Measurements from ENCODE around the gene TBC1D14.
"Not testable (repeated sequence)": the region's sequence is repeated elsewhere in the genome, so short reads cannot be mapped to it uniquely, and the experiment has no call there.

TBC1D14 gene

DNA sequence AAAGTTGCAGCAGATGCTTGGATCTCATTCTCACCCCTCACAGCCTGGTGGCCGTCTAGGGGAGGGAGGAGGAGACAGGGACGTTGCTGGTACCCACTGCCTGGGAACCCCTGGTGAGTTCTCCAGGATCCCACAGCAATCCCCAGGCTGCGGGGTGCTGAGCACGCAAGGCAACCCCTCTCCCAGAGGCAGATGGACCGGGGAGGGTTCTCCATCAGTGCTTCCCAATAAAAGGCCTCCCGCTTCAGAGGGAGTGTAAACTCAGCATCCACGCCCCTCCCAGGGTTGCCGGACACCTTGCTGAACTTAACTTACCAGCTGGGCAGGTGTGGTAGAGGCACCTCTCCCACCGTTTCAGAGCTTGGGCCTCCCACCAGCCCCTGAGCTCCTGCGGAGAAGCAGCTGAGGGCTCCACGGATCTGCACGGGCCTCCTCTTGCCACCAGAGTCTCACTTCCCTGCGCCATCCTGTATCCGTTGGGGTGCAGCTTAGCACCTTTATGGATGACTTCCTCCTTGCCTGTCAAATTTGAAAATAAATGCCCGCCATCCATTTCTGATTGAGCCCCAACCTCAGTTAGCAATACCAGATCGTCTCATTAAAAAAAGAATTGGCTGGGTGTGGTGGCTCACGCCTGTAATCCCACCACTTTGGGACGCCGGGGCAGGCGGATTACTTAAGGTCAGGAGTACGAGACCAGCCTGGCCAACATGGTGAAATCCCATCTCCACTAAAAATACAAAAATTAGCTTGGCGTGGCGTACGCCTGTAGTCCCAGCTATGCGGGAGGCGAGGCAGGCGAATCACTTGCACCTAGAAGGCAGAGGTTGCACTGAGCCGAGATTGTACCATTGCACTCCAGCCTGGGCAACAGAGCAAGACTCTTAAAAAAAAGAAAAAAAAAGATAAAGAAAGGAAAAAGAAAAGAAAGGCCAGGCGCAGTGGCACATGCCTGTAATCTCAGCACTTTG lies 14.8 kb upstream of the TBC1D14 start:
- Mint-ChIP-seq H3K9me3 (no peaks in the 10 kb centered on the region), H3K4me1 (peaks cover 42% of the 10 kb centered on the region), H3K27me3 (no peaks in the 10 kb centered on the region), H3K27ac (no peak overlapping the region), H3K4me3 (no peak overlapping the region), H3K36me3 (ENCODE audit: low read depth) (peaks cover 5% of the 10 kb centered on the region)
- ATAC-seq (no peak), DNase-seq (no peak)

DNA sequence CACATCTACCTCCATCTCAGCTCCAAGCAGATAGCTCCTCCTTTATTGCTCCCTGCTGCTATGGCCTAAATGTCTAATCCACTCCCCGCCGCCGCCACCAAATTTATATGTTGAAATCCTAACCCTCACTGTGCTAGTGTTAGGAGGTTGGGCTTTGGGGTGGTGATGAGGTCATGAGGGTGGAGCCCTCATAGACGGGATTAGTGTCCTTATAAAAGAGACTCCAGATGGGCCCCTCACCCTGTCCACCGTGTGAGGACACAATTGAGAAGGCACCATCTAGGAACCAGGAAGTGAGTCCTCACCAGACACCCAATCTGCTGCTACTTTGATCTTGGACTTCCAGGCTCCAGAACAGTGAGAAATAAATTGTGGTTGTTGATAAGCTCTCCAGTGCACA lies 13.6 kb upstream of the TBC1D14 start:
- DNase-seq = no peak
- H3K4me1 Mint-ChIP-seq = peaks cover 40% of the 10 kb centered on the region
- H3K27me3 Mint-ChIP-seq = no peaks in the 10 kb centered on the region
- no peak for ATAC-seq
- H3K4me3 Mint-ChIP-seq = no peak overlapping the region
- H3K36me3 Mint-ChIP-seq (ENCODE audit: low read depth) = no peaks in the 10 kb centered on the region
- H3K27ac Mint-ChIP-seq = no peak overlapping the region
- H3K9me3 Mint-ChIP-seq = no peaks in the 10 kb centered on the region

DNA sequence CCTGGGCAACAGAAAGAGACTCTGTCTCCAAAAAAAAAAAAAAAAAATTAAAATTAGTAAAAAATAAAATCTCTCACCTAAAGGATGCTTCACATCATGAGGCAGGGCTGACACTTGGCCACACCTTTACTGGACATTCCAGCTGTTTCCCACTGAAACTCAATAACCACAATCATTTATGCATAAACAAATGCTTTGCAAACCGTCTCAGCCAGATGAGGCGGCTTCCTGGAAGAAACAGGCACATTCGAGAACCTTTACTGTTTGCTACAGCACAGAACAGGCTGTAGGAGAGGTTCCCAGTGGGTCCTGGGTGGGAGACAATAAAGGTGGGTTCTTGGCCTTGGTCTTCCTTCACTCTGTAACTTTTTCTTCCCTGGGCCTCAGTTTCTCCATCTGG lies 10.9 kb upstream of the TBC1D14 start:
- Mint-ChIP-seq H3K4me1 (peaks cover 20% of the 10 kb centered on the region), H3K27ac (peak overlapping the region; percentile 78), H3K36me3 (ENCODE audit: low read depth) (no peaks in the 10 kb centered on the region), H3K4me3 (peak overlapping the region; percentile 20), H3K9me3 (no peaks in the 10 kb centered on the region), H3K27me3 (no peaks in the 10 kb centered on the region)
- ATAC-seq (no peak), DNase-seq (no peak)

DNA sequence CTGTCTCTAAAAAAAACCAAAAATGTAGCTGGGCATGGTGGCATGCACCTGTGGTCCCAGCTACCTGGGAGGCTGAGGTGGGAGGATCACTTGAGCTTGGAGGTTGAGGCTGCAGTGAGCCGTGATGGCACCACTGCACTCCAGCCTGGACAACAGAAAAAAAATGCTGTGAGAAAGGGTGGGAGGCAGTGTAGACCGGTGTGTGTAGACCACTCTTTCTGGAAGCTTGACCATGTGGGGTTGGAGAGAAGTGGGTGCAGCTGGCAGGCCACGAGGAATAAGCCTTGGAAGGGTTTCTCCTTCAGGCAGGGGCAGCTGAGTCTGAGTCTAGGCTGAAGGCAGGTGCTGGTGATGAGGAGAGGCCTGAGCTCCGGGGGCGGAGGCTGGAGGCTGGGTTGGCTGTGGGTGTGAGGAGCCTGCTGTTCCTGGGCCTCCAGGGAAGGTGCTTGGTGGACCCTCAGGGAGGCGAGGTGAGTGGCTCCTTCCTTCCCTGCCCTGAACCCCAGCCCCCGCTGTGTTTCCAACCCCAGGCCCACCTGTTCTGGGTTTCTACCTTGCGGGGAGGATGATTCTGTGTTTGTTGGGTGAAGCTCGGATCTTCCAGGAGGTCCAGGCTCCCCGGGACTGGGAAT lies 9.3 kb upstream of the TBC1D14 start:
- H3K27ac Mint-ChIP-seq = no peak overlapping the region
- H3K4me1 Mint-ChIP-seq = peaks cover 22% of the 10 kb centered on the region
- H3K36me3 Mint-ChIP-seq (ENCODE audit: low read depth) = no peaks in the 10 kb centered on the region
- H3K4me3 Mint-ChIP-seq = no peak overlapping the region
- H3K27me3 Mint-ChIP-seq = no peaks in the 10 kb centered on the region
- DNase-seq = no peak
- H3K9me3 Mint-ChIP-seq = no peaks in the 10 kb centered on the region
- no peak for ATAC-seq

DNA sequence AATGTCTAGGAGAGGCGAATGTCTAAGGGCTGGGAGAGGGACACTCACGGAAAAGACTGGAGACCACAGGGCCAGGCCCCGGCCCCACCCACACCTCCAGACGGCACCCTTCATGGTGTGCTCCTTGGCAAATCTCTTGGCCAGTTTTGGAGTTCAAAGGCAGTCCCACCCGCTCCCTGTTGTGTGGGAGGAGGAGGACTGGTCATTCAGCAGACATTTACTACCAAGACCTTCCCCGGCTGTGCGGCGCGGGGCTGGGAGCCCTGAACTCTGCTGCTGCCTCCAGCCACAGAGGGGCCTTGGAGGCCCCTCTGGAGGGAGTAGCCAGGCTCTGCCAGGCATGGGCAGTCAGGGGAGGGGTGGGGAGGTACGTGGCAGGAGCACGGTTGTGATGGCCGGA lies 8.7 kb upstream of the TBC1D14 start:
- no peak overlapping the region for H3K27ac Mint-ChIP-seq

DNA sequence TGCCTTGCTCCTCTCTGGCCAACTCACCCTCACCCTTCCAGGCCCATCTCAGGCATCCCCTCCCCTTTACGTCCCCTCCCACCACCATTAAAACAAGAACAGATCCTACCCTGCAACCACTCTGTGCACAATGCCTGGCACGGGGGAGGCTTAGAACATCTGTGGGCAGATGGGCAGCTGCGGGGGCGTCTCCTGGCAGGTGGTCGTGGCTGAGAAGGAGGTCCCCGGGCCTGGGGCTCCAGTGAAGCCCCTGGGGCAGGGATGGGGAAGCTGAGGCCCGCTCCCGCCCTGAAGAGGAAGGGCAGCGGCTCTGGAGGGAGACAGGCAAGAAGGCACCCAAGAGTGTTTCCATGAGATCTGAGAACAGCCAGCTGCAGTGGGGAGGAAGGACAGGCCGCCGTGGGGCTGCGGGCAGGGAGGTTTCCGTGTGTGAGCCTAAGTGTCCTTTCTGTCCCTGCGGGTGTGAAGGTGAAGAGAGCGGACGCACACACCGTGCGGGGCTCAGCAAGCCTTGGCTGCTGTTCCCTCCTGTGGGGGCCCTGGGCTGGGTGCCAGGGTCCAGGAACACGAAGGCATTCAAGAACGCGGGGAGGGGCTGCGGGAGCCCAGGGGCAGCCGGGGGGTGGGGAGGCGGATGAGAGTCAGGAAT lies 7.8 kb upstream of the TBC1D14 start:
- Mint-ChIP-seq H3K4me1 (peaks cover 22% of the 10 kb centered on the region), H3K9me3 (no peaks in the 10 kb centered on the region), H3K27ac (no peak overlapping the region), H3K4me3 (no peak overlapping the region), H3K36me3 (ENCODE audit: low read depth) (no peaks in the 10 kb centered on the region), H3K27me3 (no peaks in the 10 kb centered on the region)
- ATAC-seq = no peak
- DNase-seq = no peak

More for the DNA sequence above, 8.7 kb upstream of the TBC1D14 start:
- Mint-ChIP-seq H3K4me3 (no peak overlapping the region), H3K4me1 (peaks cover 22% of the 10 kb centered on the region), H3K27me3 (no peaks in the 10 kb centered on the region), H3K9me3 (no peaks in the 10 kb centered on the region), H3K36me3 (ENCODE audit: low read depth) (no peaks in the 10 kb centered on the region)
- DNase-seq = no peak
- no peak for ATAC-seq

DNA sequence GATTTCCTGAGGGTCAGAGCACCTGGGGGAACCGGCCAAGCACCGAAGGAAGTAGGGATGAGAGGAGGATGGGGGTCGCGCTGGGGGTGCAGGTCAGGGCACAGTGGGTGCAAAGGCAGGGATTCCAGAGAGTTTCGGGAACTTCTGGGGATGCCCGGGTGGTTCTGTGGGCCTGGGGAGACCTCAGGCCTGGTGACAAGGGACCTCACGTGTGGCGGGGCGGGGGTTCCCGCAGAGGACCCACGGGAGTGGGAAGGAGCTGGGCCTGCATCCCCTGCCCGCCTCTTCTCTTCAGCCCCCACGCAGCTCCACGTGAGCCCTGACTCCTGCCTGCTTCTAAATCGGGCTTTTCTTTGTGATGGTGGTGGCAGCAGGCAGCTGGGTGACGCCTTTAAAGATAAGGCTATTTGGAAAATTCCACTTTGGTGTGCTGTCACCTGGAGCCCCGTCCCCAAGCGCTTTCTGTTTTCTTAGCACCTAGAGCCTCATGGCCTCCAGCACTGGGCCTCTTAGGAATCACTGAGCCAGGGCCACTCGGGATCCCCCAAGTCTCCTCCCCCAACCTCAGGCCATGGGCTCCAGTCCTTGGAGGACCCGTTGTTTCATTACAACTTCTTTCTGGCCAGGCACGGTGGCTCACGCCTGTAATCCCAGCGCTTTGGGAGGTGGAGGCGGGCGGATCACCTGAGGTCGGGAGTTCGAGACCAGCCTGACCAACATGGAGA lies 7.1 kb upstream of the TBC1D14 start:
- Mint-ChIP-seq H3K4me3 (no peak overlapping the region), H3K36me3 (ENCODE audit: low read depth) (no peaks in the 10 kb centered on the region), H3K27me3 (no peaks in the 10 kb centered on the region), H3K9me3 (no peaks in the 10 kb centered on the region), H3K4me1 (peaks cover 25% of the 10 kb centered on the region), H3K27ac (no peak overlapping the region)
- no peak for ATAC-seq
- DNase-seq = no peak

DNA sequence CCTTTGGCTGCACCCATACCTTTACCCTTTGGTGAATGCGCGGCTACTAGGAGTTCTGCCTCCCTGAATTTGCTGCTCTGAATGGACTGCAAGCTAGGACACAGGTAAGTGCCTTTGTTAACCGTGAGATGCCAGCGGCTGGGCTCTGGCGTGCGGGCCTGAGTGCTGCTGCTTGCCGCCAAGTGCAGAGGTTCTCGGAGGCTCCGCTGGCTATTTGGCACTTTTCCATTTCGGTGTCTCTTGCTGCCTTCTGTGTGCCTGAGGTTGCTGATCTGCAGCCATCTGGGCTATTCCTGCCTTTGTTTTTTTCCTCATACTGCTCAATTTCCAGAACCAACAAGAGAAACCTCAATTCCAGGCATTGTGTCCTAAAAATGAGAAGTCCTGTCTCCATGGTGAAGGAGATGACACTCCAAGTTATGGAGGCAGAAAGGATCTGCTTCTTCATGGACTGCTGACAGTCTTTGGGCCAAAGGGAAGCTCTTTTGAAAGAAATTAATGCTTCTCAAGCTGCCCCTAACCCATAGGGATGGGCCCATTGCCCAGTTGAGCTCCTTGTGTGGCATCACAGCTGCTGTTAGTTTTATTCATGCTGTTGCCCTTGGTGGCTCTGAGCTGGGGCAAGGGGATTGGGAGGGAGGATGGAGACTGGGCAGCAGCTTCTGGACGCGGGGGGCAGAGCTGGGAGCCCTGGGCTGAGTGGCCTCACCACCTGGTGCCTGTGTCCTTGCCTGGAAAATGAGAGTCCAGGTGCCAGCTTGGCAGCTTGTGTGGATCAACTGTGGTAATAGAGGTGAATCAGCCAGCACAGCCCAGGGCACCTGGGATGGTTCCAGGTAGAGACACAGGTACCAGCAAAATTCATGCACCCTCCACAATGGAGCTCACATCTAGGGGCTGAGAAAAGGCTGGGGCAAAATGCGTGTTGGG lies 3.8 kb upstream of the TBC1D14 start:
- Mint-ChIP-seq H3K27me3 (no peaks in the 10 kb centered on the region), H3K4me3 (no peak overlapping the region), H3K27ac (no peak overlapping the region), H3K9me3 (no peaks in the 10 kb centered on the region), H3K36me3 (ENCODE audit: low read depth) (no peaks in the 10 kb centered on the region), H3K4me1 (peaks cover 29% of the 10 kb centered on the region)
- ATAC-seq = no peak
- DNase-seq = no peak

DNA sequence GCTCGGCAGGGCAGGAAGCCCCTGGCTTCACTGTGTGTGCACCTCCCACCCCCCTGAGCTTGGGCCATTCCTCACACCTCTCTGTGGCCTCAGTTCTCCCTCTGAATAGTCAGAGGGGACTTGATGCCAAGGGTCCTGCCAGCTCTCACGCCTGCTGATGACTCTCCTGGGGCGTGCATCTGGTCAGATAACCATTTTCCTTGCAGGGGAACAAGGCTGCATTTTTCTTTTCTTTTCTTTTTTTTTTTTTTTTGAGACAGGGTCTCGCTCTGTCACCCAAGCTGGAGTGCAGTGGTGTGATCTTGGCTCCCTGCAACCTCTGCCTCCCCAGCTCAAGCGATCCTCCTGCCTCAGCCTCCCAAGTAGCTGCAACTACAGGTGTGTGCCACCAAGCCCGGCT lies 3.1 kb upstream of the TBC1D14 start:
- H3K27ac Mint-ChIP-seq; H3K27me3 Mint-ChIP-seq; H3K9me3 Mint-ChIP-seq; H3K4me3 Mint-ChIP-seq; H3K36me3 Mint-ChIP-seq (ENCODE audit: low read depth); ATAC-seq; DNase-seq: not testable (repeated sequence)
- peaks cover 36% of the 10 kb centered on the region for H3K4me1 Mint-ChIP-seq

DNA sequence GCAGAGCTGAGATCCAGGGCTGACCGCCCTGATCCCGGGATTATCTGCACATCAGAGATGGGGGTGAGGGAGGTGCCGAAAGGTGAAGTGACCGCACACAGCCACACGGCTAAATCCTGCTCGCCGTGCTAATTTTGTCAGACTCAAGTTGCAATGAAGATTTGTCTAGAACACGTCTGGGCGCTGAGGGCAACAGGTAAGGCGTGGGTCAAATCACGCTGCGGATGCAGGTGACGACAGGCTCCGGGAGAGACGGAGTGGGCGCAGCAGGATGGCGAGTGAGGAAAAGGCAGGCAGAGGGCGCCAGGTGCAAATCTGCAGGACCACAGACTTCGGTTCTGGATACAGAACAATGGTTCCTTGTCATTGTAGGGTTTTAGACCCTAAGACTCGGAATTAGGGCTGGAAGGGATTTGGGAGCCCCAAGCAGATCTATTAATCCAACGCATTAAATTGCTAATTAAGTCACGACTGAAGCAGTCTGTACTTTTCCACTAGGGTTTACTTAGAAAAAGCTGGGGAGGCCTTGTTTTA lies 1.9 kb upstream of the TBC1D14 start:
- Mint-ChIP-seq H3K4me1 (peaks cover 43% of the 10 kb centered on the region), H3K27me3 (no peaks in the 10 kb centered on the region), H3K9me3 (no peaks in the 10 kb centered on the region), H3K36me3 (ENCODE audit: low read depth) (peaks cover 2% of the 10 kb centered on the region), H3K27ac (no peak overlapping the region), H3K4me3 (no peak overlapping the region)
- DNase-seq (peak; percentile 37), ATAC-seq (no peak)

DNA sequence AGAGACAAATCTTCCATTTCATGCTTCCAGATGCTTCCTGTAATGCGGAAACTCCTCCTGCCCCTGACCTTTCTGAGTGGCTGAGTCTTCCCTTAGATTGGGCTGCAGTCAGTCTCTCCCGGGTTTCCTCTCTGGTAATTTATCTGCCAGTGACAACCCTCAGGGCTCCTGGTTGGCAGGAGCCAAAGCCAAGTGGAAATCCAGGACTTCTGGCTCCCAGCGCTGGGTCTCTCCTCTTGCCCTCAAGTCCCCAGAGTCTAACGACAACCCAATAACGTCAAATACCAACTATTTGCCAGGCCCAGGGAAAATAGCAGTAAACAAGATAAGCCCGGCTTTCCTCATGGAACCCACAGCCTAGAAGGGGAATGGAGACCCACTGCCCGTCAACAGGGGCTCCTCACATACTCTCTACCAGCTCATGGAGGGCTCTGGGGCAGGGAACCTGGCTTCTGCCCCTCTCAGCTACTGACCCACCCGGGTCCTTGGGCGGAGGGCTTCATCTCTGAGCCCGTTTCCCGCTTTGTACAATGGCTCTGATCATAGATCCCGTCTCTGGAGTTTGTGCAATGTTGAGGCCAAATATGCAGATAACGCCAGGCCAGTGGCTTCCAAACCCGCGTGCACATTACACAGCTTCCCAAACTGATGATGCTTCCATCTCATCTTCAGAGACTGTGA lies 1.1 kb upstream of the TBC1D14 start:
- Mint-ChIP-seq H3K27ac (peak overlapping the region; percentile 88), H3K9me3 (no peaks in the 10 kb centered on the region), H3K4me1 (peaks cover 48% of the 10 kb centered on the region), H3K4me3 (peak overlapping the region; percentile 90), H3K27me3 (no peaks in the 10 kb centered on the region), H3K36me3 (ENCODE audit: low read depth) (peaks cover 2% of the 10 kb centered on the region)
- DNase-seq (no peak), ATAC-seq (no peak)

DNA sequence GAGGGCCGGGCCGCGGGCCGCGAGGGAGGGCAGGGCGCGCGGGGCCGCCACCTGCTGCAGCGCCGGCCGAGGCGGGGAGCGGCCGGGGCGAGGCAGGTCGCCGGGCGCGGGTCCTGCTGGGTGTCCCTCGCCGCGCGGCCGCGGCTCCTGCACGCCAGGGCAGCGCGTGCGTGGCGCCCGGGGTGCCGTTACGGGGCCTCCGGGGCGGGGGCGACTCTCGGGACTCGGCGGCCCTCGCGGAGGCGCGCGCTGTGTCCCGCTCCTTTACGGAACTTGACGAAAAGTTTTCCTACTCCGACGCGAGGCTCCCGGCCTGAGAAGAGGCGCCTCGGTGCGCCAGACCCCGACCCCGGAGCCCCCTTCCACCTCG lies 329 bp downstream of the TBC1D14 start:
- H3K36me3 Mint-ChIP-seq (ENCODE audit: low read depth) = peaks cover 2% of the 10 kb centered on the region
- ATAC-seq (peak; percentile 20), DNase-seq (peak; percentile 50)
- no peaks in the 10 kb centered on the region for H3K9me3 Mint-ChIP-seq
- H3K27me3 Mint-ChIP-seq = no peaks in the 10 kb centered on the region
- H3K4me1 Mint-ChIP-seq = peaks cover 53% of the 10 kb centered on the region
- H3K27ac Mint-ChIP-seq = peak overlapping the region; percentile 83
- peak overlapping the region; percentile 88 for H3K4me3 Mint-ChIP-seq

DNA sequence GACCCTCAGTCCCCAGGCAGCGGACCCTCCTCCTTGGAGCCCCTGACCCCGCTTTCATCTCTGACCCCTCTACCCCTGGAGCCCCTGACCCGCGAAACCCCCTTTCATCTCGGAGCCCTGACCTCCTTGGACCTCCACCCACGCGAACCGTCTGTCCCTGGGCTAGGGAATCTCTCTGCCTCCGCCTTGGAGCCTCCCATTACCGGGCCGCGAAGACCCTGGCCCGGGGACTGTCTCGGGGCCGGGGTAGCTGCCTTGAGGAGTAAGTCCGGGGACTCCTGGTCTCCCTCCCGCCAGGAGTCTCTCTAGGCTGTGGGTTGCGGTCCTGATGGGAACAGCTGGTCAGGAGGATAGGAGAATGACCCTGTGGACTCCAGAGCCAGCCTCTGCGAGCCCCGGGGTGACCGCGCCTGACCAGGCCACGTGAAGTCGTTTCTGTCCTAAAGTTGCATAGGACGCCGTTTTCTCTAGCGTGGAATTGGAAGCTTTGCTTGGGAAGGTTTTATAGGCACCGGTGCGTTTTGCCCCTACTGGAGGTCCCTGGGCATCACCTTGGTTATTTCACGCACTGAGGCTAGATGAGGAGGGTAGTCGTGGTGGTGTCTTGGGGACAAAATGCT lies 824 bp downstream of the TBC1D14 start:
- Mint-ChIP-seq H3K4me1 (peaks cover 55% of the 10 kb centered on the region), H3K27ac (peak overlapping the region; percentile 83), H3K27me3 (no peaks in the 10 kb centered on the region), H3K4me3 (peak overlapping the region; percentile 88), H3K9me3 (no peaks in the 10 kb centered on the region), H3K36me3 (ENCODE audit: low read depth) (peaks cover 2% of the 10 kb centered on the region)
- ATAC-seq = no peak
- no peak for DNase-seq

Measured in activated naive CD8-positive, alpha-beta T cell treated with anti-CD3 and anti-CD28 coated beads, Interleukin-2, amount 50 U/mL, for 24 hours (primary cell).